Peyer's patch (tissue), 4 donors: Measurements from ENCODE around the gene ARHGAP26.

Experiments used
- POLR2A ChIP-seq, 2 donors: fragments of 450-650 bp; IDR thresholded peaks; one replicate each; pipeline ENCODE4 v1.5.1; 2017; ENCODE audit warnings: antibody characterized with exemption in 2 of 2, mild to moderate bottlenecking in 2 of 2, moderate library complexity in 2 of 2
- TF ChIP-seq, protein P1 (sequence below), 6 experiments: fragments of 450-650 bp in 4 of 6; fragments of 200-600 bp in 2 of 6; sonication (generic) in 1 of 6; IDR thresholded peaks; one replicate each; pipeline ENCODE4 v1.5.1; 2017 to 2019; ENCODE audit warnings: antibody characterized with exemption in 6 of 6, mild to moderate bottlenecking in 3 of 6, moderate library complexity in 1 of 6

DNA sequence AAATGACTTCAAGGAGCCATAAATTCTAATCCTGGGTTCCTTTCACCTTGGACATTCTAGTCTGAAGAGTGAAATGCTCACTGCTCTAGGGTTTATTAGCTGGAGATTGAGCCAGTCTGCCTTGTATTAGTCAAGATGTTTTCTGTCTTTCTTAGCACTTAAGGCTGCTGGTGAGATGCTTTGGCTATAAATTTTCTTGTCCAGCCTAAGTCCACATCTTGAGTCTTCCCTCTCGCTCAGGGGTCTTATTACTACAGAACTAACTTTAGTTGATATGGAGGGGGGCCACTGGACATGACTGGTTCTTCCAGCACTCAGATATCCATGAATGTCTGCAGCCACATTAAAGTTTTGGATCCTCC is 316.4 kb downstream of the ARHGAP26 start:
- TF ChIP-seq, protein P1, sequence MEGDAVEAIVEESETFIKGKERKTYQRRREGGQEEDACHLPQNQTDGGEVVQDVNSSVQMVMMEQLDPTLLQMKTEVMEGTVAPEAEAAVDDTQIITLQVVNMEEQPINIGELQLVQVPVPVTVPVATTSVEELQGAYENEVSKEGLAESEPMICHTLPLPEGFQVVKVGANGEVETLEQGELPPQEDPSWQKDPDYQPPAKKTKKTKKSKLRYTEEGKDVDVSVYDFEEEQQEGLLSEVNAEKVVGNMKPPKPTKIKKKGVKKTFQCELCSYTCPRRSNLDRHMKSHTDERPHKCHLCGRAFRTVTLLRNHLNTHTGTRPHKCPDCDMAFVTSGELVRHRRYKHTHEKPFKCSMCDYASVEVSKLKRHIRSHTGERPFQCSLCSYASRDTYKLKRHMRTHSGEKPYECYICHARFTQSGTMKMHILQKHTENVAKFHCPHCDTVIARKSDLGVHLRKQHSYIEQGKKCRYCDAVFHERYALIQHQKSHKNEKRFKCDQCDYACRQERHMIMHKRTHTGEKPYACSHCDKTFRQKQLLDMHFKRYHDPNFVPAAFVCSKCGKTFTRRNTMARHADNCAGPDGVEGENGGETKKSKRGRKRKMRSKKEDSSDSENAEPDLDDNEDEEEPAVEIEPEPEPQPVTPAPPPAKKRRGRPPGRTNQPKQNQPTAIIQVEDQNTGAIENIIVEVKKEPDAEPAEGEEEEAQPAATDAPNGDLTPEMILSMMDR (IDR thresholded peaks at IDR 0.05), result no peak
- TF ChIP-seq POLR2A (IDR thresholded peaks at IDR 0.05), result no peak
